Activated naive CD4-positive, alpha-beta T cell treated with anti-CD3 and anti-CD28 coated beads, Interleukin-2, amount 10 ng/mL, durations not matched to agents 7 days and 5 days (primary cell): ENCODE measurements around the gene SFN.
A peak's percentile ranks its signal among the peaks of the same experiment; 100 is the strongest.

Source experiments
- CTCF ChIA-PET: fragments of 350-600 bp; sonication (Branson Sonifier 250); formaldehyde crosslinking; loops from one replicate; lab custom pipeline; 2021; ENCODE audit warnings: antibody characterized with exemption; lab: Charles Lee
- DNase-seq: peaks from one replicate; pipeline ENCODE4 v3.0.0-alpha.2; 2020
- H3K27ac Mint-ChIP-seq: one replicate; pipeline ENCODE4 v1.8.0; 2021; ENCODE audit warnings: mild to moderate bottlenecking, moderate library complexity, mixed read lengths
- H3K27me3 Mint-ChIP-seq: one replicate; pipeline ENCODE4 v1.8.0; 2021; ENCODE audit warnings: mild to moderate bottlenecking, mixed read lengths
- H3K36me3 Mint-ChIP-seq: one replicate; pipeline ENCODE4 v1.8.0; 2021; ENCODE audit warnings: mixed read lengths
- H3K4me1 Mint-ChIP-seq: one replicate; pipeline ENCODE4 v1.8.0; 2021; ENCODE audit warnings: mixed read lengths
- H3K4me3 Mint-ChIP-seq: one replicate; pipeline ENCODE4 v1.8.0; 2021; ENCODE audit warnings: mild to moderate bottlenecking, moderate library complexity, mixed read lengths
- H3K9me3 Mint-ChIP-seq: one replicate; pipeline ENCODE4 v1.8.0; 2021; ENCODE audit warnings: mixed read lengths

SFN gene

DNA sequence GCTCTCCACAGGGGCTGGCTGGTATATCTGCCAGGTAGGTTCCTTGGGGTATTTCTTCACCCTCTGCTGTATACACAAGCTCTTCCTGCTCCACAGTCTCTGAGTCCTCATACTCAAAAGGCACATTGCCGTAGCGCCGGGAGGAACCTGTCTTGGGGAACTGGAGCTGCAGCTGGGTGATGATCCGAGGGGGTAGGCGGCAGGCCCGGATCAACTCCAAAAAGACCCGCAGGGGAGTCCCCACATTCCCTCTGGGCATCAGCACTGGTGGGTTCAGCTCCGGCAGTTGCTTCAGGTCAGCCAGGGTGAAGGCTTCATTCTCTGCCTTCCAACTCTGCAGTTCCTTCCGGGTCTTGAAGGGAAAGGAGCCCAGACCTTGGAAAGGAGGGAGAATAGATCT lies 34.4 kb downstream of the SFN start:
- DNase-seq, result no peak
- Mint-ChIP-seq H3K36me3 (peaks cover 38% of the 10 kb centered on the region), H3K27ac (no peak overlapping the region), H3K4me3 (no peak overlapping the region), H3K4me1 (peaks cover 46% of the 10 kb centered on the region), H3K9me3 (no peaks in the 10 kb centered on the region), H3K27me3 (no peaks in the 10 kb centered on the region)
- CTCF ChIA-PET, result interaction anchor here (1.9 kb wide), 1 partner anchor 10 kb away, joined by 7 read pairs; no protein-coding TSS in a partner anchor

DNA sequence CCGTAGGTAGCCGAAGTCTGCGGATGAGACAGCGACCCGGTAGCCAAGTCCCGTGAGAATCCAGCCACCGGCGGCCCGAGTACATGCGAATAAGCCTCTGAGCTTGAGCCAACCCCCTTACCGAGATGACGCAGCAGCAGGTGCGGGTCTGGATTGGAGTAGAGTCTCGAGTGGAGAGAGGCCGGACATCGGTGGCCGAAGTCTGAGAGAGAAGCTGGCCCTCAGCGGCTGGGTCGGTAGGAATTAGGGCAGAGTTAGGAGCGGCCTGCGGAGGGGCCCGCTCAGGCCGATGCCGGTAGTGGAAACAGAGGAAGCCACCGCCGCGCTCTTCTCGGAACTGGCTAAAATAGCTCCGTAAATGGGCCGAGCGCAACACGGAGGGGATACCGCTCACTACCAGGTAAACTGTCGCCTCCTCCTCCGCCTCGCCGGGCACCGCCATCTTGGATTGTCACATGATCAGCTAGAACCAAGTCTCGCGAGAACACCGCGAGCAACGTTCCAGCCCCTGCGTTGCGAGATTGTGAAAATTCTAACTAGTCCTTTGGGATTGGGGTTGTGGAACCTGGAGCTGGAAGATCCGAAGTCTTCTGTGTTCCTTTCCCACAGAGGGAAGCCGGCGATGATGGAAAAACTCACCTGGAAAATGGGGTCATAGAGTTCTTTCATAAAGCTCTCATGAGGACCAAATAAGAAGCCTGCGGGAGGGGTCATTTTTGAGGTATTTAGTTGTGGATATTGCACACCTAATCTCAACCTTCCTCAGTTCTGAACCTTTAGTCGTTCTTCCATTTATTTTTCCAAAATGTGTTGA lies 37.3 kb downstream of the SFN start, which contains the start of gene GPATCH3:
Gene GPATCH3 (minus strand): TSS at position 467 of the 814 bp plus-strand sequence. CDS start 25 bp downstream, at position 442.
- H3K36me3 Mint-ChIP-seq, result peaks cover 17% of the 10 kb centered on the region
- peak within 1 kb of the TSS; percentile 93 for H3K4me3 Mint-ChIP-seq
- no peaks in the 10 kb centered on the region for H3K27me3 Mint-ChIP-seq
- CTCF ChIA-PET, result interaction anchor here (1.0 to 2.0 kb wide), 3 partner anchors 11 to 400 kb away, joined by 3 to 6 read pairs (median 3); no protein-coding TSS in a partner anchor
- peak; percentile 94 for DNase-seq
- peak within 1 kb of the TSS; percentile 97 for H3K27ac Mint-ChIP-seq
- H3K4me1 Mint-ChIP-seq, result peaks cover 43% of the 10 kb centered on the region
- no peaks in the 10 kb centered on the region for H3K9me3 Mint-ChIP-seq

DNA sequence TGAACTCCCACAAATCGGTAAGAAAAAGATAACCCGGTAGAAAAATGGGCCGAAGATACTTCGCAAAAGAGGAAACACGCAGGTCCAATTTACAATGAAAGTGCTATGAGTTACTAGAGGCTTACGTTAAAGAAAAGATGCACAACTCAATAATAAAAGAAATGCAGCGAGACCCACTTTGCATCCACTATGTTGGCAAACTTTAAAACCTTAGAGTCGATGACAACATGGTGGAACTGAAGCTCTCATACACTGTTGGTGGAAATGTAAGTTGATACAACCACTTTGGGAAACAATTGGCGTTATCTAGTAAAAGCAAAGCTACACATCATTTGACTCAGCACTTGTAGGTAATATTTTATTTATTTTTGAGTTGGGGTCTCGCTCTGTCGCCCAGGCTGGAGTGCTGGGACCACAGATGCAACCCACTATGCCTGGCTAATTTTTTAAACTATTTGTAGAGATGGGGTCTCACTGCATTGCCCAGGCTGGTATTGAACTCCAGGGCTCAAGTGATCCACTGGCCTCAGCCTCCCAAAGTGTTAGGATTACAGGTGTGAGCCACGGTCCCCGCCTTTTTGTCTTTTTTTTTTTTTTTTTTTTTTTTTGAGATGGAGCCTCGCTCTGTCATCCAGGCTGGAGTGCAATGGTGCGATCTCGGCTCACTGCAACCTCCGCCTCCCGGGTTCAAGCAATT lies 38.0 kb downstream of the SFN start:
- CTCF ChIA-PET, result interaction anchor here (1.0 to 2.0 kb wide), 3 partner anchors 12 to 401 kb away, joined by 3 to 6 read pairs (median 3); no protein-coding TSS in a partner anchor

DNA sequence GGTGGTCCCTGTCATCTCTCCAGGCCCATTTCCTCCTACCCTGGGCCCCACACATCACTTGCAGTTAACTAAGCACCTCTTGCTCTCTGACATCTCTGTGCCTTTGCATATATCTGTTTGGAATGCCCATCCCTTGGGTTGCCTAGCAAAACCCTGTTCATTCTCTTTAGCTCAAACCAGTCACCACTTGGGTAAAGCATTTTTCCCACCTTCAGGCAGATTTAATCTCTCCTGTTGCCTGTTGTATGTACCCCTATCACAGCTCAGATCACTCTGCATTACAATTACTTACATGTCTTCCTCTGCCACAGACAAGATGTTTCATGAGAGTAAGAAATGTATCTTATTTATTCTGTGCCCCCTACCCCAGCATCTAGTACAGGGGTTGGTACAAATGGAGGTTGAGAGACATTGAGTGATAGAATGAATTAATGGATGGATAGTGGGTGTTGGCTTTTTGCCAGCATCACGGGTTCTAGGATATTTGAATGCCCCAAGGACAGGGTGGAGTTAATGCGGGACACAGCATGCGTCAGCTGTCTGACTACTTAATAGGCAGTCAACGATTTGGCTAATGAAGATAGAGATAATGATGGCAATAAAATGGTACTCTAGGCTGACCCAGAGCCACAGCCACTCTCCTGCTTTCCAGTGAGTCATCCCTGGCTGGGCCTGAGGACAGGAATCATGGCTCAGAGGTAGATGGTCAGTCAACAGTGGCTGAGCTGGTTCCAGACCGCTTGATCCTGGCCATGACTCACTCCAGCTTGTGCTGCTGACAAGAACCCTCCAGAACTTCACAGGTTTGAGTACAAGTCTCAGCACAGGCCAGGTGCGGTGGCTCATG lies 44.3 kb downstream of the SFN start:
- Mint-ChIP-seq H3K9me3 (no peaks in the 10 kb centered on the region), H3K27ac (no peak overlapping the region), H3K27me3 (peaks cover 9% of the 10 kb centered on the region), H3K4me1 (peaks cover 1% of the 10 kb centered on the region), H3K4me3 (no peak overlapping the region), H3K36me3 (no peaks in the 10 kb centered on the region)
- CTCF ChIA-PET, result no interaction called here
- DNase-seq, result no peak

More for the DNA sequence above, 38.0 kb downstream of the SFN start:
- Mint-ChIP-seq H3K4me3 (peak overlapping the region; percentile 93), H3K27me3 (no peaks in the 10 kb centered on the region), H3K36me3 (peaks cover 13% of the 10 kb centered on the region), H3K9me3 (no peaks in the 10 kb centered on the region), H3K27ac (peak overlapping the region; percentile 97), H3K4me1 (peaks cover 43% of the 10 kb centered on the region)
- no peak for DNase-seq

DNA sequence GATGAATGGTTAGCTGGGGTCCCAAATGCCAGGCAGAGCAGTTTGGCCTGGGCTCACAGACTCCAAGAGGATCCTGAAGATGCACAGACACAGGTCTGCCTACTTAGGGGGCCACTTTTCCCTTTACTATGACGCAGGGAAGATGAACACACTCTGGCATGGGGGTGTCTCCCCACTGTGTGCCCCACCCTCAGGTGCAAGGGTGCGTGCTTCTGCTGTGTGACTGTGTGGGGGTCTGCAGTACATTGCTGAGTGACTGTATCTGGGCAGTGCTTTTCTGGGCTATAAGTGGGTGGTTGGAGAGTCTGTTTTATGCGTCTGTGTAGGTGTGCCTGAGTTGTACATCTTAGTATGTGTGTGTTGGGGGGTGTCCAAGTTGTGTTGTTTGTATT lies 47.0 kb downstream of the SFN start:
- Mint-ChIP-seq H3K36me3 (no peaks in the 10 kb centered on the region), H3K9me3 (no peaks in the 10 kb centered on the region), H3K4me3 (no peak overlapping the region), H3K27me3 (peaks cover 17% of the 10 kb centered on the region), H3K27ac (no peak overlapping the region), H3K4me1 (no peaks in the 10 kb centered on the region)
- DNase-seq, result no peak
- CTCF ChIA-PET, result no interaction called here

DNA sequence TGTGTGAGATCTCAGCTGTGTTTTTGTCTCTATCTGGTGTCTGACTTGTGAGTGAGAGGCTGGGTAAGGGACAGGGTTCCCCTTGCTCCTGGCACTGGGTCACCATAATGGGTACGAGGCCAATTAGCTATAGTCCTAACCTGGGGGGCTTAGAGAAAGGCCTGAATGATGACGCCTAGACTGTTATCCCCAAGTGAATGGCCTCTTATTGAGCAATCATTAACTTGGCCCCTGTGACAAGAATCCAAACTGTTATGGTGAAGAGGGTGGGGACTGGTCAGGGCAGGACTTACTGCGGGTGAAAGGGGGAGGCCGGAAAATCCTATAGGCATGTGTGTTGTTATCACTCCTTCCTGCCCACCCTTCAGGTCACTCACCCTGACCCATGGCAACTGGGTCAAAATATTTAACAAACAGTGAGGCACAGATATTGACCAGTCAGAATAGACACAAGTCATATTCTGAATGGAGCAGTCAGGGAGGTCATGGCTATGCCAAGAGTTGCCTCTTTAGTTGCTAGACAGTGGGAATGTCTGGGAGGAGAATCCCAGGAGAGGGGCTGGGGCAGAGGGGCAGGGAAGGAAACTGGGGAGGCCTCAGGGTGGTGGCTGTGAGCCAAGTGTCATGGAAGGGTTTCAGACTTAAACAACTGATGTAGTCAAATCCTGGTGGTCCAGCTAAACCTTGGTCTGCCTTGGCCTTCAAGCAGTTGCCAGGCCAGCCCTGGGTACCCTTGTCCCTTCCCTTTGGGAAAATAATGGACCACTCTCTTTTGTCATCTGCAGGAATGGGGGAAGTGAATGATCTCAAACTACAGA lies 47.6 kb downstream of the SFN start:
- H3K4me1 Mint-ChIP-seq, result no peaks in the 10 kb centered on the region
- H3K27ac Mint-ChIP-seq, result no peak overlapping the region
- no peaks in the 10 kb centered on the region for H3K9me3 Mint-ChIP-seq
- no peak overlapping the region for H3K4me3 Mint-ChIP-seq
- no peaks in the 10 kb centered on the region for H3K36me3 Mint-ChIP-seq
- peaks cover 22% of the 10 kb centered on the region for H3K27me3 Mint-ChIP-seq
- CTCF ChIA-PET, result interaction anchor here (0.6 kb wide), 1 partner anchor 136 kb away, joined by 3 read pairs; no protein-coding TSS in a partner anchor
- DNase-seq, result no peak

DNA sequence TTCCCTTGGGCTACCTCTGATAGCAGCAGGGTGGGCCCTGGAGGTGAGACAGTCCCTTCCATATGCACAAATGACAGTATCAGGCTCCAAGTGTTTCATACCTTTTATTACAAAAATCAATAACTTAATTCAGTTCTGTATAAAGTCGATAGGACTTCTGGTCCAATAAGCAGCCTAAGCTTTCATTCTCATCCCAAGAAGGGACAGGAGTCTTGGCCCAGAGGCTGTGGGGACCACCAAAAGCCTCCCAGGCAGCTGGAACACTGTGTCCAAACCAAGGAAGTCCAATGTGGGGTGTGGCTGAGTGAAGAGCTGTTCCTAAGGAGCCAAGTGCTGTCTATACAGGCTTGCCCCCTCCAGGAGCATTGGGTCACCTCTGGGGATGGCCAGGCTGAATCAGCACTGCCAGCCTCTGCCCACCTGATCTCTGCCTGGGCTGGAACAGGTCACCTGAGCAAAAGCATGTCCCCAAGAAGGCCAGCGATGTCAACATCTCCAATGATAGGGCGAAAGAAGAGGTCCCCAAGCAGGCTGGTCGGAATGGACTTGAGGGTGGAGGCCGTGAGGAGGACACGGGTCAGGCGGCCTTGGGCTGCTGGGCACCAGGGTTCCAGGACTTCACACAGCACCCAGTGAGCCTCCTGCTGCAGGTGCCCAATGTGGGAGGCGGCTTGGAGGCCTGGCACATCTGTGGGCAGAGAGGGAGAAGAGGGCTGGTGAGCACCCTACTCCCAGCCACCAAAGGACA lies 48.6 kb downstream of the SFN start:
- CTCF ChIA-PET, result interaction anchor here (0.6 kb wide), 1 partner anchor 135 kb away, joined by 3 read pairs; no protein-coding TSS in a partner anchor
- peaks cover 29% of the 10 kb centered on the region for H3K27me3 Mint-ChIP-seq
- no peaks in the 10 kb centered on the region for H3K9me3 Mint-ChIP-seq
- no peak for DNase-seq
- H3K36me3 Mint-ChIP-seq, result no peaks in the 10 kb centered on the region
- no peak overlapping the region for H3K4me3 Mint-ChIP-seq
- no peak overlapping the region for H3K27ac Mint-ChIP-seq
- H3K4me1 Mint-ChIP-seq, result no peaks in the 10 kb centered on the region

DNA sequence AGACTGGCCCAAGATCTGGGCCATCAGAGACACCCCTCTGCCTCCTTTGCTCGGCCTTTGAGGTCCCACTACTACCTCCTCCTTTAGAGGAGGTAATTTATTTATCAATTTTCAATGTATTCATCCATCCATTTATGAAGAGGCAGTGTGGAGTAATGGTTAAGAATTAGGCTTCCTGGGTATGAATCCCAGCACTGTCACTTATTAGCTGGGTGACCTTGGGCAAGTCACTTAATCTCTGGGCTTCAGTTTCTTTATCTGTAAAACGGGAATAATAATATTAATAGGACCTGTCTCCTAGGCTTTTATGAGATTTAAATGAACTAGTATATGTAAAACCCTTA lies 49.2 kb downstream of the SFN start:
- Mint-ChIP-seq H3K27ac (no peak overlapping the region), H3K36me3 (no peaks in the 10 kb centered on the region), H3K27me3 (peaks cover 29% of the 10 kb centered on the region), H3K4me3 (no peak overlapping the region), H3K9me3 (no peaks in the 10 kb centered on the region), H3K4me1 (no peaks in the 10 kb centered on the region)
- CTCF ChIA-PET, result no interaction called here
- DNase-seq, result no peak

DNA sequence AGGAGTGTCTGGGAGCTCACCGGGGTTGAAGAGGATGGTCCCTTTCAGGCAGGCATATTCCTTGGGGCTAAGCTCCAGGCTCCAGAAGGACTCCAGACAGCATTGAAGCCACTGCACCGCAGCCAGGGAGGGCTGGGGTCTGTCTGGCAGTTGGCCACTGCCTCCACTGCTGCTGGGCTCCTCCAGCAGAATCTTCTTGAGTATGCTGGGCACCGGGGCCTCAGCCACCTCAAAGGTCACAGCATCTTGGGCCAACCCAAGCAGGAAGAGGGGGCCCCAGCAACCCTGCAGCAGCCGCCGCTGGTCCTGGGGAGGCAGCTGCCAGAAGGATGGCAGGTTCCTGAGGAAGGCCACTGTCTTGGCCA lies 50.4 kb downstream of the SFN start:
- CTCF ChIA-PET, result interaction anchor here (0.8 kb wide), 1 partner anchor 84 kb away, joined by 4 read pairs; no protein-coding TSS in a partner anchor

More for the DNA sequence above, 50.4 kb downstream of the SFN start:
- Mint-ChIP-seq H3K4me3 (no peak overlapping the region), H3K27ac (no peak overlapping the region), H3K27me3 (peaks cover 29% of the 10 kb centered on the region), H3K9me3 (no peaks in the 10 kb centered on the region), H3K4me1 (no peaks in the 10 kb centered on the region), H3K36me3 (no peaks in the 10 kb centered on the region)
- no peak for DNase-seq
